ENCODE data around the gene CCM2. TPM values are rescaled to one million over a fixed set of nuclear protein-coding genes. Genes with fewer than 3 reads are reported as not detected.

Gene CCM2
- total RNA-seq, 3 donors from 2014 or later = 33.4 to 43.8 (median 35.8) TPM

DNA sequence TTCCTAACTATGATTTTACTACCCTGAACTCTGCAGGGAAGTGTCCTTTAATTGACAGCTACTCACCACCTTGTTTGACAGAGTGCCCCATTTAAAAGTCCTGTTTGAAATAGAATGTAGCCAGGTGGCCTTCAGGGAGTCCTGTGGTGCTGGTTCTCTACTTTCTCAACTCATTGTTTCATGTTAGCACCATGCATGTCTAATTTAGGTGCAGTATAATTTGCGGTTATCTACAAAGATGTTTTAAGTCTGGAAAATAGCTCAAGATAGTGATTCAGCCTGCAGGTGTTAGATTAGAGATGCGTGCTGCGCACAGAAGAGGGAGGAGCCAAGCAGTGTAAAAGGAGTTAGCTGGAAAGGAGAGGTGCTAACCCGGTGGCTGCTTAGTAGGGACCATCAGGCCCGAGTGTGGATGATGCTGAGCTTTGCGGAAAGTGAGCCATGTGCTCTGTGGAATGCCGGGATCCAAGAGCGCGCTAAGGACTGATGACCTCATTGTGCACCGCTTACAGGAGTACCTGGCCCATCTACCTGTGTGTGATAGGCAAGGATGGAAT is 1.2 kb downstream of the CCM2 start:
- intact Hi-C loops (cut with DNase I, micrococcal nuclease) = no loop called here
- peak in 2 of 3 donors; percentile 44 to 47 for DNase-seq
- TF ChIP-seq, protein P1, sequence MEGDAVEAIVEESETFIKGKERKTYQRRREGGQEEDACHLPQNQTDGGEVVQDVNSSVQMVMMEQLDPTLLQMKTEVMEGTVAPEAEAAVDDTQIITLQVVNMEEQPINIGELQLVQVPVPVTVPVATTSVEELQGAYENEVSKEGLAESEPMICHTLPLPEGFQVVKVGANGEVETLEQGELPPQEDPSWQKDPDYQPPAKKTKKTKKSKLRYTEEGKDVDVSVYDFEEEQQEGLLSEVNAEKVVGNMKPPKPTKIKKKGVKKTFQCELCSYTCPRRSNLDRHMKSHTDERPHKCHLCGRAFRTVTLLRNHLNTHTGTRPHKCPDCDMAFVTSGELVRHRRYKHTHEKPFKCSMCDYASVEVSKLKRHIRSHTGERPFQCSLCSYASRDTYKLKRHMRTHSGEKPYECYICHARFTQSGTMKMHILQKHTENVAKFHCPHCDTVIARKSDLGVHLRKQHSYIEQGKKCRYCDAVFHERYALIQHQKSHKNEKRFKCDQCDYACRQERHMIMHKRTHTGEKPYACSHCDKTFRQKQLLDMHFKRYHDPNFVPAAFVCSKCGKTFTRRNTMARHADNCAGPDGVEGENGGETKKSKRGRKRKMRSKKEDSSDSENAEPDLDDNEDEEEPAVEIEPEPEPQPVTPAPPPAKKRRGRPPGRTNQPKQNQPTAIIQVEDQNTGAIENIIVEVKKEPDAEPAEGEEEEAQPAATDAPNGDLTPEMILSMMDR (IDR thresholded peaks at IDR 0.05) = no peak
- Histone ChIP-seq H3K4me3 (no peak overlapping the region), H3K4me1 (ENCODE audit: low read depth) (peaks cover 18% of the 10 kb centered on the region), H3K36me3 (ENCODE audit: low read depth) (no peaks in the 10 kb centered on the region), H3K9me3 (no peaks in the 10 kb centered on the region)
- ATAC-seq = peak; percentile 5

DNA sequence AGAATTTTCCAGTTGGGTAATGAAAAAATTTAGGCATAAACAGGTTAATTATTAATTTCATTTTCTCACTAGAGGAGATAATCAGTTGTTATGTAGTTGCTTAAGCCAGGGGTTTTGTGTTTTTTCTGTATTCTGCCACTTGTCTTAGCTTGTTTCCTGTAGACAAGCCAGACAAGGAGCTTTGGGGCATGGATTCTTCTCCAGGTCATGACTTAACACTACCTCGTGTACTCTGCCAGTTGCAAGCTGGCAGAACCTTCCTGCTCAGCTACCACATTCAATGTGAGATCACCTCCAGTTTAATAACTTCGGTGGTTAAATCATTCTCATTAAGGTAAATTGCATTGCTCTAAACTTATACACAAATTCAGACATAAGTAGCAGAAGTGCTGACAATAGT is 1.8 kb downstream of the CCM2 start:
- intact Hi-C loops (cut with DNase I, micrococcal nuclease) = no loop called here
- Histone ChIP-seq H3K4me1 (ENCODE audit: low read depth) (peaks cover 18% of the 10 kb centered on the region), H3K9me3 (no peaks in the 10 kb centered on the region), H3K36me3 (ENCODE audit: low read depth) (no peaks in the 10 kb centered on the region), H3K4me3 (no peak overlapping the region)
- TF ChIP-seq, protein P1 (IDR thresholded peaks at IDR 0.05) = no peak
- DNase-seq = no peak
- no peak for ATAC-seq

DNA sequence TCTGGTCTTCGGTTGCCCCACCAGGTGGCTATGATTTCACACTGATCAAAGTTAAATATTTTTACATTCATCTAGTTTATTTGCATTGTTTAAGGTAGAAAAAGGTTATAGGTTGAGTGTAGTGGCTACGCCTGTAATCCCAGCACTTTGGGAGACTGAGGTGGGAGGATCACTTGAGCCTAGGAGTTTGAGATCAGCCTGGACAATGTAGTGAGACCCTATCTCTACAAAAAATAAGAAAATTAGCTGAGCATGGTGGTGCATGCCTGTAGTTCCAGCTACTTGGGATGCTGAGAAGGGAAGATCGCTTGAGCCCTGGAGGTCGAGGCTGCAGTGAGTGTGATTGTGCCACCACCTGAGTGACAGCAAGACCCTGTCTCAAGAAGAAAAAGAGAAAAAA is 3.8 kb downstream of the CCM2 start:
- DNase-seq = no peak
- Histone ChIP-seq H3K36me3 (ENCODE audit: low read depth) (no peaks in the 10 kb centered on the region), H3K4me3 (no peak overlapping the region), H3K9me3 (no peaks in the 10 kb centered on the region), H3K4me1 (ENCODE audit: low read depth) (peaks cover 14% of the 10 kb centered on the region)
- TF ChIP-seq, protein P1 (IDR thresholded peaks at IDR 0.05) = no peak
- intact Hi-C loops (cut with DNase I, micrococcal nuclease) = no loop called here
- no peak for ATAC-seq

DNA sequence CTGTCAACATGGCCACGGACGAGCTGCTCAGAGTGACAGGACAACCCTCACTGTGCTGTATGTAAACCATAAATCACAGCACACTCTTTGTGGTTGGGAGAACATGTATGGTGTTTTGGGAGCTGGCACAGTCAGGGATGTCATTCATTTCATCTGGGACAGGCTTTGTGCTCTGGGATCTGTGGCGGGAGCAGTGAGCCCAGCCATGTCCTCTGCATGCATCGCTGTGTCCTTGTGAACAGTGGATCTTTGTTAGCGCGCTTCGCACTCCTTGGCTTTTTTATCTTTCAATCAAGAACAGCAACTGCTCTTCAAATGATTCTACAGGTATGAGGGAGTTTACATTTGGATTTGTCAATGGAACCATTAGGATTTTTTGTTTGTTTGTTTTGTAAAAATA is 7.1 kb downstream of the CCM2 start:
- intact Hi-C loops (cut with DNase I, micrococcal nuclease) = no loop called here
- DNase-seq (no peak), ATAC-seq (no peak)
- TF ChIP-seq, protein P1 (IDR thresholded peaks at IDR 0.05) = no peak
- Histone ChIP-seq H3K36me3 (ENCODE audit: low read depth) (no peaks in the 10 kb centered on the region), H3K4me1 (ENCODE audit: low read depth) (no peaks in the 10 kb centered on the region), H3K4me3 (no peak overlapping the region), H3K9me3 (no peaks in the 10 kb centered on the region)

DNA sequence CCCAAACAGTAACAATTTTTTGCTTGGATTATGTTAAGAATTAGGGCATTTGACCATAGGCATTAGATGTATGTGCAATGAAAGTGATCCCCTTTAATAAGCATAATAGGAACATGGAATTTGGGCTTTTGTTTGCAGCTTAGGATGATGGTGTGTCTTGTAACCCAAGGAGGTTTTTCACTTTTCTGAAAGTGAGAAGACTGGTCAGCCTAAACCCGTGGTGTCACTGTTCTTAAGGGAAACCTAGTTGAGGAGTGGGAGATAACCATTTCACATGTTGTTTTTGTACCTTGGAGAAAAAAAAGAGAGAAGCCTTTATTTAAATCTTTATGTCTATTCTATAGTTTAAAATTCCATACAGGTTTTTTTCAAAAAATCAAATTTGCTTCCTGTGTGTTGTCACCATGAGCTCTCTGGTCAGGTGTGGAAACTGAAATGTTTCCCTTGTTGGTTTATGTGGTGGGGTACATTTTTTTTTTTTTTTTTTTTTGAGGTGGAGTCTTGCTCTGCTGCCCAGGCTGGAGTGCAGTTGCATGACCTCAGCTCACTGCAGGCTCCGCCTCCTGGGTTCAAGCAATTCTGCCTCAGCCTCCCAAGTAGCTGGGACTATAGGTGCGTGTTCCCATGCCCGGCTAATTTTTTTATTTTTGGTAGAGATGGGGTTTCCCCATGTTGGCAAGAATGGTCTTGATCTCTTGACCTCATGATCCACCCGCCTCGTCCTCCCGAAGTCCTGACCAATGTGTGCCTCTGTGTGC is 7.7 kb downstream of the CCM2 start:
- Histone ChIP-seq H3K9me3 (no peaks in the 10 kb centered on the region), H3K4me3 (no peak overlapping the region), H3K4me1 (ENCODE audit: low read depth) (no peaks in the 10 kb centered on the region), H3K36me3 (ENCODE audit: low read depth) (no peaks in the 10 kb centered on the region)
- ATAC-seq = no peak
- TF ChIP-seq, protein P1 (IDR thresholded peaks at IDR 0.05) = no peak
- intact Hi-C loops (cut with DNase I, micrococcal nuclease) = no loop called here
- no peak for DNase-seq

Data from mucosa of descending colon (tissue), 3 donors.